ENCODE data around the gene EVA1B.
A peak's percentile ranks its signal among the peaks of the same experiment; 100 is the strongest.

Gene EVA1B

GRCh38 chr1:36307601-36308330, 15.7 kb downstream of the EVA1B start:
- no peak for DNase-seq

- peak; percentile 92 for DNase-seq
Measured at GRCh38 chr1:36306902-36307456, 16.5 kb downstream of the EVA1B start.

GRCh38 chr1:36306210-36306901, 17.1 kb downstream of the EVA1B start, which contains the start of gene SH3D21:
TSS of gene SH3D21 (plus strand) at chr1:36306368. CDS start at chr1:36306421, 53 bp downstream.
- DNase-seq = peak; percentile 50

- DNase-seq = no peak
Measured at GRCh38 chr1:36305915-36306209, 17.6 kb downstream of the EVA1B start.

GRCh38 chr1:36304970-36305914, 18.2 kb downstream of the EVA1B start:
- DNase-seq = no peak

- DNase-seq = no peak
Measured at GRCh38 chr1:36304521-36304920, 18.9 kb downstream of the EVA1B start.

- DNase-seq = no peak
Measured at GRCh38 chr1:36303650-36304360, 19.6 kb downstream of the EVA1B start.

GRCh38 chr1:36303244-36303643, 20.2 kb downstream of the EVA1B start:
- no peak for DNase-seq

GRCh38 chr1:36301220-36301619, 22.2 kb downstream of the EVA1B start:
- DNase-seq = no peak

GRCh38 chr1:36300526-36300925, 22.9 kb downstream of the EVA1B start:
- no peak for DNase-seq

- no peak for DNase-seq
Measured at GRCh38 chr1:36298640-36299039, 24.8 kb downstream of the EVA1B start.

- no peak for DNase-seq
Measured at GRCh38 chr1:36297062-36297461, 26.4 kb downstream of the EVA1B start.

GRCh38 chr1:36295390-36295789, 28.1 kb downstream of the EVA1B start:
- DNase-seq = no peak

GRCh38 chr1:36287595-36287994, 35.9 kb downstream of the EVA1B start:
- no peak for DNase-seq

- DNase-seq = no peak
Measured at GRCh38 chr1:36286802-36287201, 36.6 kb downstream of the EVA1B start.

- DNase-seq = no peak
Measured at GRCh38 chr1:36285443-36286101, 37.9 kb downstream of the EVA1B start.

- DNase-seq = no peak
Measured at GRCh38 chr1:36284517-36284916, 38.9 kb downstream of the EVA1B start.

GRCh38 chr1:36284061-36284460, 39.4 kb downstream of the EVA1B start:
- no peak for DNase-seq

- DNase-seq = no peak
Measured at GRCh38 chr1:36279789-36280296, 43.6 kb downstream of the EVA1B start.

- DNase-seq = no peak
Measured at GRCh38 chr1:36279110-36279788, 44.2 kb downstream of the EVA1B start.

GRCh38 chr1:36276688-36277087, 46.8 kb downstream of the EVA1B start:
- no peak for DNase-seq

Data from activated CD4-positive, CD25-positive, alpha-beta regulatory T cell treated with anti-CD3 and anti-CD28 coated beads, Interleukin-2, amount 50 U/mL, for 72 hours (primary cell).